Activated T-cell treated with anti-CD3 and anti-CD28 coated beads, Interleukin-2, amount 50 U/mL, for 24 hours (primary cell): ENCODE results near the gene LDB2.

Experiments used
- DNase-seq: peaks from one replicate; pipeline ENCODE4 v3.0.0-alpha.2; 2020
- H3K27ac Mint-ChIP-seq: 2 replicates; pipeline ENCODE4 v1.8.0; 2020; ENCODE audit warnings: mild to moderate bottlenecking, mixed read lengths
- H3K27me3 Mint-ChIP-seq: 2 replicates; pipeline ENCODE4 v1.8.0; 2020; ENCODE audit warnings: mixed read lengths
- H3K36me3 Mint-ChIP-seq: 2 replicates; pipeline ENCODE4 v1.8.0; 2020; ENCODE audit warnings: low read depth, mixed read lengths
- H3K4me1 Mint-ChIP-seq: 2 replicates; pipeline ENCODE4 v1.8.0; 2020; ENCODE audit warnings: low read depth, mixed read lengths
- H3K4me3 Mint-ChIP-seq: 2 replicates; pipeline ENCODE4 v1.8.0; 2020; ENCODE audit warnings: mild to moderate bottlenecking, moderate library complexity, mixed read lengths
- H3K9me3 Mint-ChIP-seq: 2 replicates; pipeline ENCODE4 v1.8.0; 2020; ENCODE audit warnings: mixed read lengths

LDB2 gene

GRCh38 chr4:16777726-16778125, 120.7 kb downstream of the LDB2 start:
- Mint-ChIP-seq H3K4me1 (no peaks in the 10 kb centered on the region), H3K27me3 (no peaks in the 10 kb centered on the region), H3K4me3 (no peak overlapping the region), H3K9me3 (no peaks in the 10 kb centered on the region), H3K27ac (no peak overlapping the region), H3K36me3 (no peaks in the 10 kb centered on the region)
- DNase-seq: no peak

GRCh38 chr4:16775411-16776154, 122.9 kb downstream of the LDB2 start:
- Mint-ChIP-seq H3K9me3 (no peaks in the 10 kb centered on the region), H3K4me3 (no peak overlapping the region), H3K4me1 (no peaks in the 10 kb centered on the region), H3K27me3 (no peaks in the 10 kb centered on the region), H3K27ac (no peak overlapping the region), H3K36me3 (no peaks in the 10 kb centered on the region)
- no peak for DNase-seq

- H3K4me3 Mint-ChIP-seq: no peak overlapping the region
- no peaks in the 10 kb centered on the region for H3K36me3 Mint-ChIP-seq
- no peak overlapping the region for H3K27ac Mint-ChIP-seq
- no peaks in the 10 kb centered on the region for H3K4me1 Mint-ChIP-seq
- peaks cover 6% of the 10 kb centered on the region for H3K27me3 Mint-ChIP-seq
- no peaks in the 10 kb centered on the region for H3K9me3 Mint-ChIP-seq
- DNase-seq: no peak
These were observed 126.0 kb downstream of the LDB2 start for GRCh38 chr4:16772366-16772850.

- H3K4me1 Mint-ChIP-seq: no peaks in the 10 kb centered on the region
- no peaks in the 10 kb centered on the region for H3K9me3 Mint-ChIP-seq
- H3K4me3 Mint-ChIP-seq: no peak overlapping the region
- H3K27me3 Mint-ChIP-seq: peaks cover 6% of the 10 kb centered on the region
- no peak for DNase-seq
- H3K36me3 Mint-ChIP-seq: no peaks in the 10 kb centered on the region
- no peak overlapping the region for H3K27ac Mint-ChIP-seq
These were observed 127.6 kb downstream of the LDB2 start for GRCh38 chr4:16770710-16771285.

DNA sequence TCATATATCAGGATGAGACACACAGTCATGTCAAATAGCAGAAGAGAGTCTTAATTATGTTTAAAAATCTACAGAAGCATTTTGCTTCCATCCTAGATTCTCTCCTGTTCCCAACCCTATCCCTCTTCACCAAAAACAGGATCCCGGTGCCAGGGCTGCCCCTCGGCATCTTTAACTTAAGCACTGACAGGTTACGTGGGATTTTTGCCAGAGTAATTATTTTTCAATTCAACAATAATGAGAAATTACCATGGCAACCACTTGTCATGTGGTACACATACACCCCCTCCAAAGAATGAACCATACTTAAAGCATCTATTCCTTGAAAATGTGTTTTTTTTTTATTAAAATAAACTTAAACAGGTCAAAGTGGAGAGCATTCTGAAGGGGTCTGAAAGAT, 130.6 kb downstream of the LDB2 start:
- Mint-ChIP-seq H3K9me3 (no peaks in the 10 kb centered on the region), H3K4me3 (no peak overlapping the region), H3K4me1 (no peaks in the 10 kb centered on the region), H3K36me3 (no peaks in the 10 kb centered on the region), H3K27ac (no peak overlapping the region), H3K27me3 (peaks cover 6% of the 10 kb centered on the region)
- DNase-seq: no peak

DNA sequence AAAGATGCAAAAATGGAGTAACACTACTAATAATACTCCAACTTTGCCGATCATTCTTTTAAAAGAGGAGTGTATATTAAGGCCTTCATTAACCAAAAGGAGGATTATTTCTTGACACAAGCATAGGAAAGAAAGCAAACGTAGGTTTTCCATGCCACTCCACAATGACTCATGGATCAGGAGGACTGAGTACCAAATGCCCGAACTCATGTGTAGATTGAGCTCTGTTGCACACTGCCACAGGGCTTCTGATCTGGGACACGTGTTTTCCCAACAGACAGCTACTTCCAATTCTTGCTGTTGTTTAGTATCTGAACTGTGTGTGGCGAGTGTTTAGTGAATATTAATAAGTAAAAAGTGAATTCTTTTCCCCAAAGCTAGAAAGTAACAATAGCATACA, 131.2 kb downstream of the LDB2 start:
- H3K4me1 Mint-ChIP-seq: no peaks in the 10 kb centered on the region
- DNase-seq: no peak
- H3K27ac Mint-ChIP-seq: no peak overlapping the region
- peaks cover 6% of the 10 kb centered on the region for H3K27me3 Mint-ChIP-seq
- H3K36me3 Mint-ChIP-seq: no peaks in the 10 kb centered on the region
- no peaks in the 10 kb centered on the region for H3K9me3 Mint-ChIP-seq
- no peak overlapping the region for H3K4me3 Mint-ChIP-seq

DNA sequence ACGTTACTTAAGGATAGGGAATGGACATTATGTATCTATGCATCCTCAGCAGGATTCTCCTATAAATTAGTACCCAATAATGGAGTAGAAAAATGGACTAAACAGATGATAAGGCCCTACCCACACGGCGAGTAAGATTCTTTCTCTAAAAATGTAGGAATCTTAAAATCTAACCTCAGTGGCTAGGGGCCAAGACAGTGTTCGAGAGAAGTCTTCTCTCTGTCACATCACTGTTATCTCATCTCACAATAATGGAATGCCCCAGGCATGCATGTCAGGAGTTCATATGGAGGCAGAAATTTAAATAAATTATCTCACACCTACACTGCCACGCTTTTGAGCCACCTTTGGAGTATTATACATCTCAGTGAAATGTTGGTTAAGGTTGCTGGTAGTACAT, 132.9 kb downstream of the LDB2 start:
- Mint-ChIP-seq H3K4me1 (no peaks in the 10 kb centered on the region), H3K9me3 (no peaks in the 10 kb centered on the region), H3K4me3 (no peak overlapping the region), H3K27ac (no peak overlapping the region), H3K27me3 (peaks cover 6% of the 10 kb centered on the region), H3K36me3 (no peaks in the 10 kb centered on the region)
- no peak for DNase-seq

GRCh38 chr4:16764622-16765021, 133.8 kb downstream of the LDB2 start:
- Mint-ChIP-seq H3K27ac (no peak overlapping the region), H3K9me3 (no peaks in the 10 kb centered on the region), H3K4me3 (no peak overlapping the region), H3K4me1 (no peaks in the 10 kb centered on the region), H3K36me3 (no peaks in the 10 kb centered on the region), H3K27me3 (peaks cover 6% of the 10 kb centered on the region)
- DNase-seq: no peak

DNA sequence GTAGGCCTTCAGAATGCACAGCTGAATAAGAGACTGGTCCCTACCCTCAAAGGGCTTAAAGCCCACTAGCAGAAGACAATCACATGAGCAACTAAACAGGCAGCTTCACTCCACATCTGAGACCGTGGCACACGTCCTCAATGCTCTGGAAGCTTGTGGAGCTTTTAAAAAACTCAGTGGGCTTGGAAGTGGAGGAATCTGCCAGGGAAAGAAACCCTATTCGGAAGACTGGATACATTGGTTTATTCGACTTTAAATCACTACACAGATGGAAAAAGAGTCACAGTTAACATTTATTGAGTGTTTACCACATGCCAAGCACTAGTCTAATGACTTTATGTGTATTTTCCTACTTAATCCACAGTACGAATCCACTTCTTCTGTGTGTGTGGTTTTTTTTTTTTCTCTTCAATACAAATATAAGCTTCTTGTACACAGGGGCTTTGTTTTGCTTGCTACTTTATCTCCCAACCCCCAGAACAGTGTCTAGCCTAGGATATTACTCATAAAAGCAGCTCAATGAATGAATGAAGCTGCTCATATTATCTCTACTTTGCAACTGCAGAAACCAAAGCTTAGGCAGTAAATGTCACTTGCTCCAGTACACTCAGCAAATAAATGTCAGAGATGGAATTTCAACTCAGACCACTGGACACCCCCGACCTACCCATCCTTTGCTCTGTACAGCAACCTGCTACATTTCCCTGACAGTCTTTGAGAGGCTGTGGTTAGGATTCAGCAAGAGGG, 137.7 kb downstream of the LDB2 start:
- DNase-seq: no peak
- Mint-ChIP-seq H3K27me3 (no peaks in the 10 kb centered on the region), H3K4me3 (no peak overlapping the region), H3K27ac (no peak overlapping the region), H3K9me3 (no peaks in the 10 kb centered on the region), H3K4me1 (no peaks in the 10 kb centered on the region), H3K36me3 (no peaks in the 10 kb centered on the region)

DNA sequence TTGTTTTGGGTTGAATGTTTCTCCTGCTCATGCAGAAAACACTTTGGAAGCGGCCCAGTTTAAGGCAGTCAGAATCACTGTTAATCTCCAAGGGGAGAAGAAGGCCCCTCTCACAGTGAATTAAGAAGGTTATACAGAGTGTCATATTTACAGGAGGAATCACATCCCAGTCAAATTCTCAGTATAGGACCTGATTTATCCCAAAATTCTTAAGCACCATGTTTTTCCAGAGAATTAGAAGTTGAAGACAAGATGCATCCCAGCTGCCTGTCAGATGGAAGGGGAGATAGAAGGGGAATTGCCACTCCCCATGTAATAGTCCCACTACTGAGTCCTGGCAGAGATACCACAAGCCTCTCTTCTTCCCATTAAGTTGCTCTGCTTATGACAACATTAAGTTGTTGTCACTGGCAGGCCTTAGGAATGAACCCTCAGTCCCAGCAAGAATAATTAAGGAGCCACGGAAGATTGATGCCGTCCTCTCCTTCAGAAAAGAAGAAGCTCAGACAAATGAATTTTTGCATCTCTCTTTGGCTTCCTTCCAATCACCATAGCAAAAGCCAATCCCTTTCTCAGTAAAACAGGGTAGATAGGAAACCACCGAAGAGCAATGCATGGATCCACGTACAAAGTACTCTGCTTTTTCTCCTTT, 138.4 kb downstream of the LDB2 start:
- H3K27me3 Mint-ChIP-seq: peaks cover 3% of the 10 kb centered on the region
- H3K4me3 Mint-ChIP-seq: no peak overlapping the region
- H3K36me3 Mint-ChIP-seq: no peaks in the 10 kb centered on the region
- no peaks in the 10 kb centered on the region for H3K4me1 Mint-ChIP-seq
- no peaks in the 10 kb centered on the region for H3K9me3 Mint-ChIP-seq
- DNase-seq: no peak
- H3K27ac Mint-ChIP-seq: no peak overlapping the region

GRCh38 chr4:16758816-16759215, 139.6 kb downstream of the LDB2 start:
- Mint-ChIP-seq H3K4me3 (no peak overlapping the region), H3K9me3 (no peaks in the 10 kb centered on the region), H3K27me3 (peaks cover 3% of the 10 kb centered on the region), H3K36me3 (no peaks in the 10 kb centered on the region), H3K27ac (no peak overlapping the region), H3K4me1 (no peaks in the 10 kb centered on the region)
- DNase-seq: no peak

GRCh38 chr4:16758255-16758654, 140.2 kb downstream of the LDB2 start:
- Mint-ChIP-seq H3K4me1 (no peaks in the 10 kb centered on the region), H3K27me3 (peaks cover 3% of the 10 kb centered on the region), H3K27ac (no peak overlapping the region), H3K4me3 (no peak overlapping the region), H3K36me3 (no peaks in the 10 kb centered on the region), H3K9me3 (no peaks in the 10 kb centered on the region)
- DNase-seq: no peak

GRCh38 chr4:16757080-16757521, 141.3 kb downstream of the LDB2 start:
- Mint-ChIP-seq H3K27ac (no peak overlapping the region), H3K27me3 (peaks cover 3% of the 10 kb centered on the region), H3K9me3 (no peaks in the 10 kb centered on the region), H3K4me3 (no peak overlapping the region), H3K4me1 (no peaks in the 10 kb centered on the region), H3K36me3 (no peaks in the 10 kb centered on the region)
- DNase-seq: no peak

- Mint-ChIP-seq H3K27ac (no peak overlapping the region), H3K4me3 (no peak overlapping the region), H3K36me3 (no peaks in the 10 kb centered on the region), H3K27me3 (peaks cover 3% of the 10 kb centered on the region), H3K9me3 (no peaks in the 10 kb centered on the region), H3K4me1 (no peaks in the 10 kb centered on the region)
- DNase-seq: no peak
These were observed 144.3 kb downstream of the LDB2 start for GRCh38 chr4:16754104-16754503.
